ENCODE measurements around the gene SWT1.
A peak's percentile ranks its signal among the peaks of the same experiment; 100 is the strongest.

The SWT1 gene

GRCh38 chr1:185305419-185305818 lies 148.5 kb downstream of the SWT1 start:
- Histone ChIP-seq H2BK12ac (ENCODE audit: low read length in 2 of 2) (no peak overlapping the region), H3K9ac (ENCODE audit: low read length) (no peak overlapping the region), H3K27me3 (ENCODE audit: control insufficient read depth in 1 of 2, insufficient read depth in 1 of 2, low read length in 2 of 2) (no peaks in the 10 kb centered on the region), H3K36me3 (ENCODE audit: control insufficient read depth in 1 of 2, insufficient read depth in 2 of 2, low read depth in 1 of 2, low read length in 2 of 2) (peaks cover 7 to 97% of the 10 kb centered on the region in 2 experiments), H3K18ac (ENCODE audit: low read depth in 1 of 2, low read length in 2 of 2) (no peak overlapping the region), H3K23ac (ENCODE audit: low read length in 2 of 2) (no peak overlapping the region), H3K4me1 (ENCODE audit: control insufficient read depth, insufficient read depth, low read depth, low read length) (no peaks in the 10 kb centered on the region), H3K14ac (ENCODE audit: low read length in 2 of 2) (no peak overlapping the region), H2BK120ac (ENCODE audit: low read depth, low read length) (no peak overlapping the region), H3K4ac (ENCODE audit: low read depth in 1 of 2, low read length in 2 of 2) (no peak overlapping the region), H4K8ac (ENCODE audit: low read length) (no peak overlapping the region), H2AFZ (ENCODE audit: low read depth, low read length) (no peak overlapping the region), H2AK5ac (ENCODE audit: low read length, severe bottlenecking) (no peak overlapping the region), H3K27ac (ENCODE audit: low read length, poor library complexity, severe bottlenecking) (no peak overlapping the region), H3K4me2 (ENCODE audit: low read length, poor library complexity, severe bottlenecking) (no peak overlapping the region), H4K91ac (ENCODE audit: low read length) (no peak overlapping the region), H3K79me1 (replicated peaks; ENCODE audit: low read length, poor library complexity, severe bottlenecking) (peaks cover 12% of the 10 kb centered on the region), H2BK15ac (ENCODE audit: low read depth, poor library complexity, severe bottlenecking) (no peak overlapping the region), H3K9me3 (ENCODE audit: control insufficient read depth, low read length) (no peaks in the 10 kb centered on the region), H3K4me3 (ENCODE audit: insufficient read depth in 1 of 2, low read depth in 1 of 2, low read length in 2 of 2) (no peak overlapping the region), H2BK5ac (ENCODE audit: low read depth, low read length, poor library complexity, severe bottlenecking) (no peak overlapping the region)
- 100% methylated on average over 2 of the region's 3 CpGs for WGBS
- no peak for DNase-seq

- Histone ChIP-seq H2BK15ac (ENCODE audit: low read depth, poor library complexity, severe bottlenecking) (no peak overlapping the region), H3K27me3 (ENCODE audit: control insufficient read depth in 1 of 2, insufficient read depth in 1 of 2, low read length in 2 of 2) (no peaks in the 10 kb centered on the region), H4K91ac (ENCODE audit: low read length) (no peak overlapping the region), H2BK120ac (ENCODE audit: low read depth, low read length) (no peak overlapping the region), H3K4me1 (ENCODE audit: control insufficient read depth, insufficient read depth, low read depth, low read length) (no peaks in the 10 kb centered on the region), H3K14ac (ENCODE audit: low read length in 2 of 2) (no peak overlapping the region), H3K27ac (ENCODE audit: low read length, poor library complexity, severe bottlenecking) (no peak overlapping the region), H2BK12ac (ENCODE audit: low read length in 2 of 2) (no peak overlapping the region), H3K18ac (ENCODE audit: low read depth in 1 of 2, low read length in 2 of 2) (no peak overlapping the region), H2AK5ac (ENCODE audit: low read length, severe bottlenecking) (no peak overlapping the region), H3K9ac (ENCODE audit: low read length) (no peak overlapping the region), H3K4ac (ENCODE audit: low read depth in 1 of 2, low read length in 2 of 2) (no peak overlapping the region), H3K79me1 (replicated peaks; ENCODE audit: low read length, poor library complexity, severe bottlenecking) (peaks cover 10% of the 10 kb centered on the region), H4K8ac (ENCODE audit: low read length) (no peak overlapping the region), H2BK5ac (ENCODE audit: low read depth, low read length, poor library complexity, severe bottlenecking) (no peak overlapping the region), H3K4me3 (ENCODE audit: insufficient read depth in 1 of 2, low read depth in 1 of 2, low read length in 2 of 2) (no peak overlapping the region), H3K4me2 (ENCODE audit: low read length, poor library complexity, severe bottlenecking) (no peak overlapping the region), H3K23ac (ENCODE audit: low read length in 2 of 2) (no peak overlapping the region), H3K36me3 (ENCODE audit: control insufficient read depth in 1 of 2, insufficient read depth in 2 of 2, low read depth in 1 of 2, low read length in 2 of 2) (peaks cover 3 to 77% of the 10 kb centered on the region in 2 experiments), H2AFZ (ENCODE audit: low read depth, low read length) (no peak overlapping the region), H3K9me3 (ENCODE audit: control insufficient read depth, low read length) (no peaks in the 10 kb centered on the region)
- WGBS = 90% methylated on average over 1 of the region's 1 CpG
- no peak for DNase-seq
Measured at GRCh38 chr1:185308126-185308525, 151.2 kb downstream of the SWT1 start.

GRCh38 chr1:185309566-185309965 lies 152.6 kb downstream of the SWT1 start:
- 100% methylated on average over 1 of the region's 2 CpGs for WGBS
- no peak overlapping the region for H2BK120ac ChIP-seq (ENCODE audit: low read depth, low read length)

GRCh38 chr1:185311589-185312225 lies 154.7 kb downstream of the SWT1 start:
- no peak overlapping the region for H3K27ac ChIP-seq (ENCODE audit: low read length, poor library complexity, severe bottlenecking)
- H2BK15ac ChIP-seq (ENCODE audit: low read depth, poor library complexity, severe bottlenecking) = no peak overlapping the region
- no peak overlapping the region for H2AFZ ChIP-seq (ENCODE audit: low read depth, low read length)
- no peaks in the 10 kb centered on the region for H3K27me3 ChIP-seq (ENCODE audit: control insufficient read depth in 1 of 2, insufficient read depth in 1 of 2, low read length in 2 of 2)
- H3K79me1 ChIP-seq (replicated peaks; ENCODE audit: low read length, poor library complexity, severe bottlenecking) = peaks cover 3% of the 10 kb centered on the region
- no peak overlapping the region for H3K23ac ChIP-seq (ENCODE audit: low read length in 2 of 2)
- H2AK5ac ChIP-seq (ENCODE audit: low read length, severe bottlenecking) = no peak overlapping the region
- H3K18ac ChIP-seq (ENCODE audit: low read depth in 1 of 2, low read length in 2 of 2) = no peak overlapping the region
- no peaks in the 10 kb centered on the region for H3K4me1 ChIP-seq (ENCODE audit: control insufficient read depth, insufficient read depth, low read depth, low read length)
- peak; percentile 33 for DNase-seq
- no peak overlapping the region for H2BK120ac ChIP-seq (ENCODE audit: low read depth, low read length)
- H3K36me3 ChIP-seq (ENCODE audit: control insufficient read depth in 1 of 2, insufficient read depth in 2 of 2, low read depth in 1 of 2, low read length in 2 of 2) = peaks cover 0 to 41% of the 10 kb centered on the region in 2 experiments
- no peak overlapping the region for H4K8ac ChIP-seq (ENCODE audit: low read length)
- H3K14ac ChIP-seq (ENCODE audit: low read length in 2 of 2) = no peak overlapping the region
- no peak overlapping the region for H4K91ac ChIP-seq (ENCODE audit: low read length)
- H3K9me3 ChIP-seq (ENCODE audit: control insufficient read depth, low read length) = no peaks in the 10 kb centered on the region
- H2BK5ac ChIP-seq (ENCODE audit: low read depth, low read length, poor library complexity, severe bottlenecking) = no peak overlapping the region
- H3K4me3 ChIP-seq (ENCODE audit: insufficient read depth in 1 of 2, low read depth in 1 of 2, low read length in 2 of 2) = no peak overlapping the region
- no peak overlapping the region for H2BK12ac ChIP-seq (ENCODE audit: low read length in 2 of 2)
- H3K4me2 ChIP-seq (ENCODE audit: low read length, poor library complexity, severe bottlenecking) = no peak overlapping the region
- no peak overlapping the region for H3K4ac ChIP-seq (ENCODE audit: low read depth in 1 of 2, low read length in 2 of 2)
- H3K9ac ChIP-seq (ENCODE audit: low read length) = no peak overlapping the region

More at GRCh38 chr1:185309566-185309965, 152.6 kb downstream of the SWT1 start:
- peaks cover 4% of the 10 kb centered on the region for H3K79me1 ChIP-seq (replicated peaks; ENCODE audit: low read length, poor library complexity, severe bottlenecking)
- no peak overlapping the region for H3K4me3 ChIP-seq (ENCODE audit: insufficient read depth in 1 of 2, low read depth in 1 of 2, low read length in 2 of 2)
- no peak overlapping the region for H3K23ac ChIP-seq (ENCODE audit: low read length in 2 of 2)
- H4K8ac ChIP-seq (ENCODE audit: low read length) = no peak overlapping the region
- H3K14ac ChIP-seq (ENCODE audit: low read length in 2 of 2) = no peak overlapping the region
- no peaks in the 10 kb centered on the region for H3K4me1 ChIP-seq (ENCODE audit: control insufficient read depth, insufficient read depth, low read depth, low read length)
- no peaks in the 10 kb centered on the region for H3K27me3 ChIP-seq (ENCODE audit: control insufficient read depth in 1 of 2, insufficient read depth in 1 of 2, low read length in 2 of 2)
- peaks cover 3 to 62% of the 10 kb centered on the region in 2 experiments for H3K36me3 ChIP-seq (ENCODE audit: control insufficient read depth in 1 of 2, insufficient read depth in 2 of 2, low read depth in 1 of 2, low read length in 2 of 2)
- no peak overlapping the region for H3K27ac ChIP-seq (ENCODE audit: low read length, poor library complexity, severe bottlenecking)
- H3K18ac ChIP-seq (ENCODE audit: low read depth in 1 of 2, low read length in 2 of 2) = no peak overlapping the region
- H2BK15ac ChIP-seq (ENCODE audit: low read depth, poor library complexity, severe bottlenecking) = no peak overlapping the region
- no peak overlapping the region for H2BK5ac ChIP-seq (ENCODE audit: low read depth, low read length, poor library complexity, severe bottlenecking)
- no peak overlapping the region for H3K4me2 ChIP-seq (ENCODE audit: low read length, poor library complexity, severe bottlenecking)
- no peak overlapping the region for H3K9ac ChIP-seq (ENCODE audit: low read length)
- no peak overlapping the region for H2AK5ac ChIP-seq (ENCODE audit: low read length, severe bottlenecking)
- no peak overlapping the region for H3K4ac ChIP-seq (ENCODE audit: low read depth in 1 of 2, low read length in 2 of 2)
- H2BK12ac ChIP-seq (ENCODE audit: low read length in 2 of 2) = no peak overlapping the region
- no peak overlapping the region for H2AFZ ChIP-seq (ENCODE audit: low read depth, low read length)
- no peak overlapping the region for H4K91ac ChIP-seq (ENCODE audit: low read length)
- DNase-seq = no peak
- no peaks in the 10 kb centered on the region for H3K9me3 ChIP-seq (ENCODE audit: control insufficient read depth, low read length)
